Astrocyte of the hippocampus (primary cell): ENCODE results near the gene ZNF268.
"Not testable (repeated sequence)": the region's sequence is repeated elsewhere in the genome, so short reads cannot be mapped to it uniquely, and the experiment has no call there.

Experiments used
- DNase-seq: peaks from one replicate; pipeline ENCODE4 v3.0.0; 2011; ENCODE audit warnings: low read depth, low spot score

ZNF268 gene

DNA sequence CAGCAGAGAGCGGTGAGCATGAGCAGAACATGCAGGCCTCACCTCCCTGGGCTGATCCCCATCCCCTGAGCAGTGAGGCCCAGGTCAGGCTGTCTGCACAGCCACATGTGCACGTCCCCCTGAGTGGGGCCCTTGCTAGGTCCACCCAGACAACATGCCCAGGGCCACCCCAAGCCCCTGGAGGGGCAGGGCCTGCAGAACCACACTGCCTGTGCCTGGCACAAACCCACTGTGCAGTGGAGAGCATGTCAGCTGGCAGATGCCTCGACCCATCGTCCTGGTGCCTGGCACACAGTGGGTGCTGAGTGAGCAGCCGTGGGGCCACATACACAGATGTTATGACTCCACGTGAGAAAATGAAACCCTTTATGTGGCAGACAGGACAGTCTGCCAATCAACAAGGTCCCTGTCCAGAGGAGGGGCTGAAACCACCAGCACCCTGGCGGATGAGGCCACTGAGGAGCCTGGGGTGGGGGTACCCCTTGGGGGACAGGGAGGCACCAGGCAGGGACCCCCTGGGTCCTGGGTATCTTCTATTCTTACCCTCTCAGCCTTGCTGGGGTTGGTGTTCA is 46.1 kb downstream of the ZNF268 start:
- no peak for DNase-seq

DNA sequence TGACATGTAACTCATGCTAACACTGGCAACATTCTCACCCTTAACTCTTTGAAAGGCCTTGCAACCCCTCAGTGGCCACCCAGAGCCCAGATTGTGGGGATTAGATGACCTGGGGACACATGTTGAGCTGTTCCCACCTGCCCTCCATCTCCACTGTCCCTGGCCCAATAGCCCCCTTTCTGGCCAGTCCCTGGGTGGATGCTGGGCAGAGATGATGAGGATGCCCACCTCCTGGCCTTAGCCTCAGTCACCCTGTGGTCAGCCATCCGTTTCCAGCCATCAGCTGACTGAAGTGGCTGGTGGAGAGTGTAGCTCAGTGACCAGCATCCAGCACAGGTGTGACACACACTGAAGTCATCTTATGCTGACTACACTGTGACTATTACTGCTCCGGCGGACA is 49.7 kb downstream of the ZNF268 start:
- no peak for DNase-seq

DNA sequence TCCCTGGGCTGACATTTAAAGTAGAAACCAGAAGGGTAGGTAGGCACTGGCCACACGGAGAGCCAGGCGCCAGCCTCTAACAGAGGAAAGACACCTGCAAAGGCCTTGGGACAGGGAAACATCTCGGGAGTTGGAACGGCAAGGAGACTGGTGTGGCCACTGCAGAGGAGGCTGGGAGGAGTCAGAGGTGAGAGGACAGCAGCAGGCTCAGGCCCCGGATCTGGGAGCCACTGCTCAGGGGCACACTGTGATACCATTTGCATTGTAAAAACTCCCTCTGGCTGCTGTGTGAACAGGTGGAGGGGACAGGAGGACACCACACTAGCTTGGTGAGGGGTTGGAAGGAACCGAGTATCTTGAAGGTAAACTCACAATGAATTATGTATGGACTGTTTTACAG is 51.7 kb downstream of the ZNF268 start:
- no peak for DNase-seq

DNA sequence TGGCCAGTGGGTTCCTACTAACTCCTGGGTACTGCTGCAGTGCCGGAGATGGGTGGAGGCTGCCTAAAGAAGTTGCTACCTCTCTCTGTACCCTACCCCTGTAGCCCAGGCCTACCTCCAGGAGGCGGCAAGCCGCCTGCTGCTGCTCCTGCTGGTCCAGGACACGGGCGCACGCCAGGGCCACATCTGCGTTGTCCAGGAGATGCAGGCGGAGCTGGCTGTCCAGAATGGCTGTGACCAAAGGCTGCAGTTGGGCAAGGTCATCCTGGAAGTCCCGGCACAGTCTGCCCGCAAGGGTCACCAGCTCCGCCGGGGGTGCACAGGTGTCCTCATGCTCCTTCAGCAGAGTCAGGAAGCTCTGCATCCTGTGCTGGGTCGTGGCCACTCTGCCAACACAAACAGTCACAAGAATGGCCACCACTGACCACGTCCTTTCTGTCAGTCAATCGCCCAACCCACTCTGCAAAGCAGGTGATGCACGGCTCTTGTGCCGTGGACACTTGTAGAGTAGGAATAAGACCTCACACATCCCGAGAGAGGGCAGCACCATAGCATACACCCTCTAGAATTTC is 52.8 kb downstream of the ZNF268 start:
- DNase-seq, result peak; percentile 0

DNA sequence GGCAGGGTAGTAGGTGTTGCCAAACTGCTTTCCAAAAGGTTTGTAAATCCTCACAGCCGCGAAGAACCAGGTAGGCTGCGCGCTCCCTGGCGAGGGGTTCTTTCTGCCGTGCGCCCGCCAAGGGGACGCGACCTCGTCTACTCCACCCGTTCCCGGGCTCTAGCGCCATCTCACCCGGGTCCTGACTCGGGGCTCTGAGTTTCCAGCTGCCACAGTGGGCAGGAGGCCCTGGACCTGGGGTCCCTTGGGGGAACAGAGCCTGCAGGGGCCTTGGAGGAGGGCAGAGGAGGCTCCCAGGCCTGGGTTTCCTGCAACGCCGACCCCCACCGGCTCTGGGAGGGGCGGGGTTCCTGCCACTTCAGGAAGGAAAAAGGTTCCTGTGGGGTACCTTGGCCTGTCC is 53.7 kb downstream of the ZNF268 start:
- no peak for DNase-seq

DNA sequence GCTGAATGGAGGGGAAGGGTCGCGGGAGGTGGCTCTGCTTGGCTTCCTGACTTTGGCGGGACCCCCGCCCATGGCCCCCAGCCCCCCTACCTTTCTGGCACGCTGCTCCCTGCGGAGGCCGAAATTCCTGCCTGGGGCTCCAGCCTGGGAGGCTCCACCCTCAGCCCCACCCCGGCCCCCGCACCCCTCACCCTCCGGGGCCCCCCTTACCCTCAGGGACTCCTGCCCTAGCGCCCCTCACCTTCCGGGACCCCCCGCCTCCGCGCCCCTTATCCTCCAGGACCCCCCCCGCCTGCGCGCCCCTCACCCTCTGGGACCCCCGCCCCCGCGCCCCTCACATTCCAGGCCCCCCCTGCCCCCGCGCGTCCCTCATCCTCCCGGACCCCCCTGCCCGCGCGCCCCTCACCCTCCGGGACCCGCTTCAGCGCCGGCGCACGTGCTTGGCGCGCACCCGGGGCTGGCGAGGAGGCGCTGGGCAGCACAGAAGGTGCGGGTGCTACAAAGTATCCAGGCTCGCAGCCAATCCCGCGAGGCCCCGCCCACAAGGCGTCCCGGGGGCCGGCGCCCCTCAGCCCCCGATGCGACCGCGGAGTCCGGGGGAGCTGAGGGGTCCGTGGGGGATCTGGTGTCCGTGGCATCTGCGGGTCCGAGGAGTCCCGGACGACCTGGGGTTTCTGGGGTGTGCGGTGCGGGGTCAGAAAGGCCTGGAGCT is 54.3 kb downstream of the ZNF268 start, which contains the start of gene ANHX:
ANHX (minus strand) TSS at position 477 of the 712 bp plus-strand sequence. CDS start 1,521 bp downstream, outside the sequence.
- DNase-seq, result no peak

DNA sequence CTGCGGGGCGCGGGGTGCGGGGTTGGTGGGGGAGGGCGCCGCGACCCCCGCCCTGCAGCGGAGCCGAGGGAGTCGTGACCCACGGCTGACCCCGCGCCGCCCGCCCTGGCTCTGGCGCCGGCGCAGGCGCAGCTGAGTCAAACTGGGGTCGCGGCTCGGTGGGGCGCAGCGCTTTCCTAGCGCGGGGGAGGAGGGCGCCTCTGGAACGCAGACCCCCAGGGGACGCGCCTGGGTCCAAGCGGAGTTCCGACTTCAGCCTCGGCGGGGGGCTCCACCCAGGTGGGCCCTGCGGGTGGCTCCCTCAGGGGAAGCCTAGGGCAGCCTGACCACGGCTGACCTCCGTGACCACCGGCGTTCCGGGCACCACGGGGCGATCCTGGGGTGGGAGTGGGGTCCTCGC is 54.8 kb downstream of the ZNF268 start:
- DNase-seq, result no peak

DNA sequence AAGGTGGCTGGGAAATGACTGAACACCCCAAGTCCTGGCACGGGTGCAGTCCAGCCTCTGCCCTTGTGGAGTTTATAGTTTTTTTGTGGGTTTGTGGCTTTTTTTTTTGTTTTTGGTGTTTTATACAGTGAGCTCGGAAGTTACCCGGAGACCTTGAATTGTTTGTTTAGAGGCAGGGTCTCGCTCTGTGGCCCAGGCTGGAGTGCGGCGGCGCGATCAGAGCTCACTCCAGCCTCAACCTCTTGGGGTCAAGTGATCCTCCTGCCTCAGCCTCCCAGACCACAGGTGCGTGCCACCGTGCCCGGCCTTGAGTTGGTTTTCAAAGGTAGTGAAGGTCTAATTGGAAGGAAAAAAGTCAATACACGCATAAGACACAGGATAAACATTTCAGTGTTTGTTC is 55.3 kb downstream of the ZNF268 start:
- no peak for DNase-seq

DNA sequence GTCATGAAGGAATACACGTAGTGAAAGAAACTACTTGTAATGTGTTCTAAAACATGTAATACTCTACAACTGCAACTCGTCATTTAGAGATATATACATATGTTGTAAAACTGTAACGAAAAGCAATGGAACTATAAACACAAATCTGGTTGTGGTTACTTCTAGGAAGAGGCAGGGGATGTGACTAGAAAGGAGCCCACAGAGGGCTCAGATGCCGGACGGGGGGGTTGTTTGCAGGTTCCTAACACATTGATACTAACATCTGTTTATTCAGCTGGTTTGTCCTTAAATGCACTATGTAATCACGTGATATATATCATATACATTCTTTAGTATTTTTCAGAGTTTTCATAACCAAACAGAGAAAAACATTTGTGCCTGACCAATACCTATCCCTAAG is 70.4 kb downstream of the ZNF268 start:
- no peak for DNase-seq

DNA sequence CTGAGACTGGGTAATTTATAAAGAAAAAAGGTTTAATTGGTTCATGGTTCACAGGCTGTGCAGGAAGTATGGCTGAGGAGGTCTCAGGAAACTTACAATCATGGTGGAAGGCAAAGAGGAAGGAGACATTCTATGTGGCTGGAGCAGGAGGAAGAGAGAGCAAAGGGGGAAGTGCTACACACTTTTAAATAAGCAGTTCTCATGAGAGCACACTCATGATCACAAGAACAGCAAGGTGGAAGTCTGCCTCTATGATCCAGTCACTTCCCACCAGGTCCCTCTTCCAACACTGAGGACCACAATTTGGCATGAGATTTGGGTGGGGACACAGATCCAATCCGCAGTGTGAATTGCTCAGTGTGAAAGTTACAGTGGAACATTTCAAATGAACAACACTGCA is 74.5 kb downstream of the ZNF268 start:
- not testable (repeated sequence) for DNase-seq

DNA sequence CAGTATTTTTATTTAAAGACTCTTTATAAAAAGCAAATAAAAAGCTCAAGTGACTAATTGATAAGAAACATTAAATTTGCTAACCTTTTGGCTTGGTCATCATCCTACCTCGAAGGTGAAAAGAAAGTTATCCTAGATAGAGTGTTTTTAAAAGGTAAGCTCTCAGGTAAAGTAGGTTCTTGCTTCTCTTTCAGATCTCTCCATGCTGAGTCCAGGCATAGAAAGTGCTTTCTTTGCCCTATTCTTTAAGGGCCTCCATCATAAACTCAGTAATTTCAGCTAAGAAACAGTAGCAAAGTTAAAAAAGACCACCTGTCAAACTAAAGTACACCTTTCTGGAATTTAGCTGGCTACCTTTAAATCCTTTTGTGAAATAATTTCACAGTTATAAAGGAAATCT is 75.0 kb downstream of the ZNF268 start:
- DNase-seq, result no peak

DNA sequence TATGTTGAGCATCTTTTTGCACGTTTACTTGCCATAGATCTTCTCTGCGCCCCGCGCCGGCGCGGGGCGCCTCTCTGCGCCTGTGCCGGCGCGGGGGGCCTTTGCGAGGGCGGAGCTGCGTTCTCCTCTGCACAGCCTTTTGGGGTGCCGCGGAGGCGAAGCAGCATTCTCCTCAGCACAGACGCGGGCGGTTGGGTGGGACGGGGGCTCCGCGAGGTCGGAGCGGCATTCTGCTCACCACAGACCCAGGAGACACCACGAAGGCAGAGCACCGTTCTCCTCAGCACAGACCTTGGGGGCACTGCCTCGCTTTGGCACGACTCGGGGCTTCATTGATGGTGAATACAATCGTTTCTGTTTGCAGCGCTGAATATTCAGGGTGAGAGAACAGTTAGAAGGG is 82.9 kb downstream of the ZNF268 start:
- DNase-seq, result no peak
